Upper lobe of right lung (tissue), 1 donor: ENCODE data around the gene SFXN3. TPM values are rescaled to one million over a fixed set of nuclear protein-coding genes. Genes with fewer than 3 reads are reported as not detected.

Experiments used
- ATAC-seq: fragments of 200-7000 bp; cut with Tn5 transposase; one replicate; pipeline ENCODE4 v1.9.1; 2020; ENCODE audit warnings: mild to moderate bottlenecking, moderate library complexity
- DNase-seq: peaks from one replicate; pipeline ENCODE4 v3.0.0-alpha.2; 2020
- H3K27ac ChIP-seq: fragments of 200-600 bp; one replicate; pipeline ENCODE4 v1.8.0; 2022
- H3K27me3 ChIP-seq: fragments of 200-600 bp; one replicate; pipeline ENCODE4 v1.8.0; 2022; ENCODE audit warnings: mild to moderate bottlenecking
- H3K36me3 ChIP-seq: fragments of 200-600 bp; one replicate; pipeline ENCODE4 v1.8.0; 2022
- H3K4me1 ChIP-seq: fragments of 200-600 bp; one replicate; pipeline ENCODE4 v1.8.0; 2022
- H3K4me3 ChIP-seq: fragments of 200-600 bp; one replicate; pipeline ENCODE4 v1.8.0; 2022; ENCODE audit warnings: mild to moderate bottlenecking
- H3K9me3 ChIP-seq: fragments of 200-600 bp; one replicate; pipeline ENCODE4 v1.8.0; 2022
- intact Hi-C: fragments of 100-400 bp; cut with DNase I; formaldehyde crosslinking; loops from one replicate; pipeline ENCODE4 v1.11.0; 2022
- total RNA-seq: library from RNA; stranded (reverse); fragmentation: NEBNext Ultra II Directional; extraction: Animal tissue kit (Norgen Biotek cat#: 25700); gene quantifications from one replicate; pipeline ENCODE4 v1.2.1, GENCODE V29; 2021
- TF ChIP-seq, protein P1 (sequence below): fragments of 200-600 bp; IDR thresholded peaks from one replicate; pipeline ENCODE4 v1.8.0; 2022; ENCODE audit warnings: antibody characterized with exemption
- donor health status: DM: no; HTN: yes; CAD: no; lungs with severe emphysema.

Gene SFXN3
- total RNA-seq, 1 donor from 2014 or later, result 49.2 TPM

- H3K4me3 ChIP-seq, result peak overlapping the region; percentile 92
Observed at GRCh38 chr10:101001659-101002035, 29.4 kb upstream of the SFXN3 start.

GRCh38 chr10:101002456-101002855, 28.6 kb upstream of the SFXN3 start:
- Histone ChIP-seq H3K9me3 (no peaks in the 10 kb centered on the region), H3K27me3 (no peaks in the 10 kb centered on the region), H3K36me3 (peaks cover 48% of the 10 kb centered on the region), H3K27ac (peak overlapping the region; percentile 87), H3K4me3 (no peak overlapping the region), H3K4me1 (peaks cover 38% of the 10 kb centered on the region)
- TF ChIP-seq, protein P1, sequence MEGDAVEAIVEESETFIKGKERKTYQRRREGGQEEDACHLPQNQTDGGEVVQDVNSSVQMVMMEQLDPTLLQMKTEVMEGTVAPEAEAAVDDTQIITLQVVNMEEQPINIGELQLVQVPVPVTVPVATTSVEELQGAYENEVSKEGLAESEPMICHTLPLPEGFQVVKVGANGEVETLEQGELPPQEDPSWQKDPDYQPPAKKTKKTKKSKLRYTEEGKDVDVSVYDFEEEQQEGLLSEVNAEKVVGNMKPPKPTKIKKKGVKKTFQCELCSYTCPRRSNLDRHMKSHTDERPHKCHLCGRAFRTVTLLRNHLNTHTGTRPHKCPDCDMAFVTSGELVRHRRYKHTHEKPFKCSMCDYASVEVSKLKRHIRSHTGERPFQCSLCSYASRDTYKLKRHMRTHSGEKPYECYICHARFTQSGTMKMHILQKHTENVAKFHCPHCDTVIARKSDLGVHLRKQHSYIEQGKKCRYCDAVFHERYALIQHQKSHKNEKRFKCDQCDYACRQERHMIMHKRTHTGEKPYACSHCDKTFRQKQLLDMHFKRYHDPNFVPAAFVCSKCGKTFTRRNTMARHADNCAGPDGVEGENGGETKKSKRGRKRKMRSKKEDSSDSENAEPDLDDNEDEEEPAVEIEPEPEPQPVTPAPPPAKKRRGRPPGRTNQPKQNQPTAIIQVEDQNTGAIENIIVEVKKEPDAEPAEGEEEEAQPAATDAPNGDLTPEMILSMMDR, result no peak
- DNase-seq, result no peak
- intact Hi-C loops, result no loop called here
- ATAC-seq, result no peak

More at GRCh38 chr10:101001659-101002035, 29.4 kb upstream of the SFXN3 start:
- no peaks in the 10 kb centered on the region for H3K9me3 ChIP-seq
- ATAC-seq (no peak), DNase-seq (no peak)
- peak overlapping the region; percentile 87 for H3K27ac ChIP-seq
- peaks cover 40% of the 10 kb centered on the region for H3K4me1 ChIP-seq
- no peaks in the 10 kb centered on the region for H3K27me3 ChIP-seq
- TF ChIP-seq, protein P1, result no peak
- intact Hi-C loops, result no loop called here
- peaks cover 42% of the 10 kb centered on the region for H3K36me3 ChIP-seq

DNA sequence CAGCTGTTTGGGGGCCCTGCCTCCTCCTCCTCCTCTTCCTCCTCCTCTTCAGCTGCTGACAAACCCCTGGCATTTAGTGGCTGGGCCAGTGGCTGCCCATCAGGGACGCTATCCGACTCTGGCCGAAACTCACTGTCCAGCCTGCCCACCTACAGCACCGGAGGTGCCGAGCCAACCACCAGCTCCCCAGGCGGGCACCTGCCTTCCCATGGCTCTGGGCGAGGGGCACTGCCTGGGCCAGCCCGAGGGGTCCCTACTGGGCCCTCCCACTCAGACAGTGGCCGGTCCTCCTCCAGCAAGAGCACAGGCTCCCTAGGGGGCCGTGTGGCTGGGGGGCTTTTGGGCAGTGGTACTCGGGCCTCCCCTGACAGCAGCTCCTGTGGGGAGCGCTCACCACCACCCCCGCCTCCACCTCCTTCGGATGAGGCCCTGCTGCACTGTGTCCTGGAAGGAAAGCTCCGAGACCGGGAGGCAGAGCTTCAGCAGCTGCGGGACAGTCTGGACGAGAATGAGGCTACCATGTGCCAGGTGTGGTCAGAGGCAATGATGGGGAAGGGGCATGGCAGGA, 27.3 kb upstream of the SFXN3 start:
- peaks cover 48% of the 10 kb centered on the region for H3K36me3 ChIP-seq
- peaks cover 27% of the 10 kb centered on the region for H3K4me1 ChIP-seq
- ATAC-seq (no peak), DNase-seq (no peak)
- no peak overlapping the region for H3K4me3 ChIP-seq
- H3K27ac ChIP-seq, result no peak overlapping the region
- intact Hi-C loops, result no loop called here
- no peaks in the 10 kb centered on the region for H3K27me3 ChIP-seq
- TF ChIP-seq, protein P1, result no peak
- H3K9me3 ChIP-seq, result no peaks in the 10 kb centered on the region

GRCh38 chr10:101005361-101005760, 25.7 kb upstream of the SFXN3 start:
- TF ChIP-seq, protein P1, result no peak
- peaks cover 21% of the 10 kb centered on the region for H3K4me1 ChIP-seq
- peaks cover 48% of the 10 kb centered on the region for H3K36me3 ChIP-seq
- H3K27me3 ChIP-seq, result no peaks in the 10 kb centered on the region
- H3K9me3 ChIP-seq, result no peaks in the 10 kb centered on the region
- intact Hi-C loops, result no loop called here
- no peak for ATAC-seq
- no peak for DNase-seq
- H3K4me3 ChIP-seq, result no peak overlapping the region
- no peak overlapping the region for H3K27ac ChIP-seq

DNA sequence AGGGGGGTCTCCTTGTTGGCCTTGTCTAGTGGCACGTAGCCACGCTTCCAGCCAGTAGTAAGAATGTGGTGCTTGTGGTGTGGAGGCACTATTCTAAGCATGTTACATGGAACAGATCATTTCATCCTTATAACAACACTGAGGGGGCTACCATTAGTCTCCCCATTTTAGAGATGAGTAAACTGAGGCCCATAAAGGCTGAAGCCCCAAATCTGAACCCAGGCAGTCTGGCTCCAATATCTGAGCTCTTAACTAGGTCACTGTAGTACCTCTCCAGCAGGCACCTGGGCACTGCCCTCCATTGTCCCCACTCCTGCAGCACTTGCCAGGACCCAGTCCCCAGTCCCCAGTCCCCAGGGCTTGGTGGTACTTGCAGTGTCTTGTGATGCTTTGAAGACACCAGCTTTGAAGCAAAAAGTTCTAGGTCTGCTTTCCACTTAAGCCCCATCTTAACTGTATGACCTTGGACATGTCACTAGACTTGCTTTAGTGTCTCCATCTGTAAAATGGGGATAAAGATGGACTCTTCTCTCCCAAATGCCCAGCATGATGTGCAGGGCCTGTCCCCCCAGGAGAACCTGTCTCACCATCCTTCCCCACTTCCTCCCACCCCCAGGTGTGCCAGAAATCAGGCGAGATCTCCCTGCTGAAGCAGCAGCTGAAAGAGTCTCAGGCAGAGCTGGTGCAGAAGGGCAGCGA, 25.0 kb upstream of the SFXN3 start:
- Histone ChIP-seq H3K27me3 (no peaks in the 10 kb centered on the region), H3K9me3 (no peaks in the 10 kb centered on the region), H3K36me3 (peaks cover 48% of the 10 kb centered on the region), H3K4me1 (peaks cover 15% of the 10 kb centered on the region), H3K27ac (no peak overlapping the region), H3K4me3 (no peak overlapping the region)
- intact Hi-C loops, result no loop called here
- no peak for ATAC-seq
- no peak for DNase-seq
- TF ChIP-seq, protein P1, result no peak
